ENCODE data around the gene TSC22D3. TPM values are rescaled to one million over a fixed set of nuclear protein-coding genes. Genes with fewer than 3 reads are reported as not detected.
A peak's percentile ranks its signal among the peaks of the same experiment; 100 is the strongest.
"Not testable (repeated sequence)": the region's sequence is repeated elsewhere in the genome, so short reads cannot be mapped to it uniquely, and the experiment has no call there.

TSC22D3 gene
- total RNA-seq: 10 to 100 TPM; 41.1 to 80.3 TPM

DNA sequence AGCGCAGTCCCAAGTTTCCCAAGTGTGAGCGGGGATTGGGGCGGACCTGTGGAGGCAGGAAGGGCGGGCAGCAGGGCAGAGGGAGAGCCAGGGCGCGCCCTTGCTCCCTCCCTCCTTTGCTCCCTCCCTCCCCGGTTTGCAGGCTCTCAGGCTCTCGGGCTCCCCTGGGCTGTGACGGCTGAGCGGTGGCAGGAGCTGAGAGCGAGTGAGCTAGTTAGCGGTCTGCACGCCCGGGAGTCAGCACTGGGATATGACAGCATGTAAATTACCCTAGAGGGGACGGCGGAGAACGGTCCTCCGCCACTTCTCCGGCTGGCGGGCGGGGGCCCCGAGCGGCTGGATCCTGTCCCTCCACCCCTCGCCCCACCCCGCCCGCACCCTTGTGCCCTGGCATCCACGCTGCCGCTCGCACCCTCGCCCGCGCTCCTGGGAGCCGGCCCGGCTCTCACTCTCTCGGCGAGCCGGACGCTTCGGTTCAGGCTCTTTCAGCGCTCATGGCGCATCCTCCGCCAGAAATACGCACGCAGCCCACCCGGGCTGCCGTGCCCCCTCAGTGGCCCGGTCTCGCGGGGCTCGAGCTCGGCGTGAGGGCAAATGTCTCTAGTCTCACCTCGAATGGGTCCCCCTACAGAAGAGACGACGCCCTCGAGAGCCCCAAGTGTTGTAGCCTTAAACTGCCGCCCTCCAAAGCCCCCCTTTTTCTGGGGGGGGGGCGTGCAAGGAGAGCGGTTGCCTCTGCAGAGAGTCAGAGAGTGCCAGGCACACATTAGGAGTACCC, at the start of gene TSC22D3:
Gene TSC22D3 (minus strand): TSS at position 54 of the 778 bp plus-strand sequence. CDS start 368 bp downstream, outside the sequence.
- Mint-ChIP-seq H3K27ac (peak within 1 kb of the TSS; percentile 87 to 88), H3K36me3 (no peaks in the 10 kb centered on the region), H3K9me3 (no peaks in the 10 kb centered on the region)
- peak; percentile 85 to 95 for ATAC-seq
- DNase-seq (ENCODE audit: low spot score in 2 of 2): peak; percentile 46 to 63

GRCh38 chrX:107823456-107823855, 47.9 kb upstream of the TSC22D3 start:
- no peaks in the 10 kb centered on the region for H3K9me3 Mint-ChIP-seq
- no peak for ATAC-seq
- no peak for DNase-seq (ENCODE audit: low spot score in 2 of 2)
- H3K27ac Mint-ChIP-seq: no peak overlapping the region
- H3K36me3 Mint-ChIP-seq: peaks cover 0 to 5% of the 10 kb centered on the region in 2 donors

DNA sequence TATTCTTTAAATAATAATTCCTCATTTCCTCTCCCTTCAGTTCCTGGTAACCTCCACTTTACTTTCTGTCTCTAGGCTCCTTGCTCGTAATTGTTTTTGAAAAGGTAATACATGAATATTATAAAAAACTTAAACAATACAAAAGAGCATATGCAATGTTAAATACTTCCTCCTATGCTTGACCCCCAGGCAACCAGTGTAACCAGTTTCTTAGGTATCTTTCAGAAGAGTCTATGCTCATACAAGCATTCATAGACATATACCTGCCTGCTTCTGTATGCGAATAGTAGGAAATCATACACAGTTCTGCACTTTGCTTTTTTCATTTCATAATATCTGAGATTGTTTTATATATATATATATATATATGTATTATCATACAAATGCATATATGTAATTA, 47.5 kb upstream of the TSC22D3 start:
- no peak for DNase-seq (ENCODE audit: low spot score in 2 of 2)
- Mint-ChIP-seq H3K27ac (no peak overlapping the region), H3K9me3 (no peaks in the 10 kb centered on the region), H3K36me3 (peaks cover 0 to 5% of the 10 kb centered on the region in 2 donors)
- no peak for ATAC-seq

GRCh38 chrX:107818900-107819521, 43.4 kb upstream of the TSC22D3 start:
- ATAC-seq (no peak), DNase-seq (ENCODE audit: low spot score in 2 of 2) (no peak)
- peaks cover 0 to 5% of the 10 kb centered on the region in 2 donors for H3K36me3 Mint-ChIP-seq

GRCh38 chrX:107810053-107810452, 34.5 kb upstream of the TSC22D3 start:
- not testable (repeated sequence) for H3K36me3 Mint-ChIP-seq; H3K9me3 Mint-ChIP-seq; ATAC-seq; DNase-seq (ENCODE audit: low spot score in 2 of 2); H3K27ac Mint-ChIP-seq

More at GRCh38 chrX:107818900-107819521, 43.4 kb upstream of the TSC22D3 start:
- no peak overlapping the region for H3K27ac Mint-ChIP-seq
- H3K9me3 Mint-ChIP-seq: no peaks in the 10 kb centered on the region

DNA sequence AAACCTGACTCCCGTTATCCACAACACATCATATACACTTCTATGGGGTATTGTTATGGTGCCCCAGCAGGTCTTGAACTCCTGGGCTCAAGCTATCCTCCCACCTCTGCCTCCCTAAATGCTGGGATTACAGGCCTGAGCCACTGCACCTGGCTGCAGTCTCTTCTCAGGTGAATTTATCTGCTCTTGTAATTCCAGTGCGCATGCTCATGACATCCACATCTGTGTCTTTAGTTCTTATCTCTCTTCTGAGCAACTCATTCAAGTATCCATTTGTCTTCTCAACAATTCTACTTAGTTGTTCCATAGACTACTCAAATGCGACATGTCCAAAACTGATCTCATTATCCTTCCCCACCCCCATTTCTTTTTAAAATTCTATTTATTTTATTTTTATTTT, 29.6 kb upstream of the TSC22D3 start:
- Mint-ChIP-seq H3K27ac (no peak overlapping the region), H3K9me3 (peaks cover 0 to 4% of the 10 kb centered on the region in 2 donors), H3K36me3 (no peaks in the 10 kb centered on the region)
- no peak for DNase-seq (ENCODE audit: low spot score in 2 of 2)
- no peak for ATAC-seq

- Mint-ChIP-seq H3K36me3 (no peaks in the 10 kb centered on the region), H3K9me3 (peaks cover 0 to 4% of the 10 kb centered on the region in 2 donors), H3K27ac (no peak overlapping the region)
- ATAC-seq (no peak), DNase-seq (ENCODE audit: low spot score in 2 of 2) (no peak)
Observed at GRCh38 chrX:107804427-107804826, 28.8 kb upstream of the TSC22D3 start.

- Mint-ChIP-seq H3K36me3 (no peaks in the 10 kb centered on the region), H3K27ac (no peak overlapping the region), H3K9me3 (no peaks in the 10 kb centered on the region)
- DNase-seq (ENCODE audit: low spot score in 2 of 2): no peak
- ATAC-seq: no peak
Observed at GRCh38 chrX:107787827-107788226, 12.2 kb upstream of the TSC22D3 start.

DNA sequence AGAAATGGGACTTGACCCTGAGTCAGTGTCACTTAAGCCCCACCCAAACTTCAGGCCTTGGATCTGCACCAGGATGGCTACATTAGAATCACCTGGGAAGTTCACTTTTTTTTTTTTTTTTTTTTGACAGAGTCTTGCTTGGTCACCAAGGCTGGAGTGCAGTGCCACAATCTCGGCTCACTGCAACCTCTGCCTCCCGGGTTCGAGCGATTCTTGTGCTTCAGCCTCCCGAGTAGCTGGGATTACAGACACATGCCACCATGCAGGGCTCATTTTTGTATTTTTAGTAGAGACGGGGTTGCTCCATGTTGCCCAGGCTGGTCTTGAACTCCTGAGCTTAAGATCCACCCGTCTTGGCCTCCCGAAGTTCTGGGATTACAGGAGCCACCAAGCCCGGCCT, 4.9 kb upstream of the TSC22D3 start:
- no peak for DNase-seq (ENCODE audit: low spot score in 2 of 2)
- no peak overlapping the region for H3K27ac Mint-ChIP-seq
- no peaks in the 10 kb centered on the region for H3K9me3 Mint-ChIP-seq
- H3K36me3 Mint-ChIP-seq: no peaks in the 10 kb centered on the region
- ATAC-seq: no peak

DNA sequence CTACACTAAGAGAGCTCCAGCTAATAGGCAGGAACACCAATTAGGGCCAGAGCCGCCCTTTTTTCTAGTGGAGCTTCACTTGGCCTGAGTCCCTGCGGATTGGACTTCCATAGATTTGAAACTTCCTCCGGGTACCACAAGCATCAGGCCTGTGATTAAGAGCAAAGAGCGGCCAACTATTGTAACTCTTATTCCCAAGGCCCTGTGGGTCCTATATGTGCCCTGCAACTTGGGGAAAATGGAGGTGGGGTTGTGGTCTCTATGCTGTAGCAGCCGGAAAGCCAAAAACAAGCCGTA, 1.9 kb upstream of the TSC22D3 start, which contains the start of gene NCBP2L:
Gene NCBP2L (plus strand): TSS at position 198 of the 297 bp plus-strand sequence. CDS start 16,488 bp downstream, outside the sequence.
- Mint-ChIP-seq H3K9me3 (no peaks in the 10 kb centered on the region), H3K27ac (peak within 1 kb of the TSS; percentile 87 to 88), H3K36me3 (no peaks in the 10 kb centered on the region)
- no peak for ATAC-seq
- DNase-seq (ENCODE audit: low spot score in 2 of 2): no peak

- peak overlapping the region; percentile 87 to 88 for H3K27ac Mint-ChIP-seq
- ATAC-seq (peak; percentile 71 to 84), DNase-seq (ENCODE audit: low spot score in 2 of 2) (peak; percentile 59 to 60)
- no peaks in the 10 kb centered on the region for H3K36me3 Mint-ChIP-seq
- no peaks in the 10 kb centered on the region for H3K9me3 Mint-ChIP-seq
Observed at GRCh38 chrX:107776649-107777535, 1.3 kb upstream of the TSC22D3 start.

- Mint-ChIP-seq H3K9me3 (no peaks in the 10 kb centered on the region), H3K27ac (no peak overlapping the region), H3K36me3 (no peaks in the 10 kb centered on the region)
- ATAC-seq (no peak), DNase-seq (ENCODE audit: low spot score in 2 of 2) (no peak)
Observed at GRCh38 chrX:107775000-107775733, 420 bp downstream of the TSC22D3 start.

DNA sequence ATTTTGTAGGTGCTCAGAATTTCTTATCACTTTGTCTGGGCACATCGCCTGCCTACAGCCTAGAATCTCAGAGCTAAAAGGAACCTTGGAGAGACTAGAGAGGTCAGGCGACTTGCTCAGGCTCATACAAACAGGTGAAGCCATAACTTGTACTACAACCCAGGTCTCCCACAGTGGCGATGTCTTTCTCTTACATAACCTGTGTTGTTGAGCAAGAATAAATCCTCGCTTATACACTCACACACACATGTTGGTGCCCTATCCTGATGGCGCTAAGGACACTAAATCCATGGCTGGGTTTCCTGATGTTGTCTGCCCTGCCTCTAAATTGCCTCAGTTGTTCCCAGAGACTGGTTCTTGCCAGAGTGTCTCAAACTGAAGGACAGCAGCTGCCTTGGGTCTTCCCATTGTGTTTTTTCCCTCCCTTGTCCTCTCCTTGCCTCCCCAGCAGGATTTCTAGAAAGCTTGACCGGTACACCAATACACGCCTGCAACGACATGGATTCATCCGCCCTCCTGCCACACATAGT, 1.6 kb downstream of the TSC22D3 start:
- no peak overlapping the region for H3K27ac Mint-ChIP-seq

DNA sequence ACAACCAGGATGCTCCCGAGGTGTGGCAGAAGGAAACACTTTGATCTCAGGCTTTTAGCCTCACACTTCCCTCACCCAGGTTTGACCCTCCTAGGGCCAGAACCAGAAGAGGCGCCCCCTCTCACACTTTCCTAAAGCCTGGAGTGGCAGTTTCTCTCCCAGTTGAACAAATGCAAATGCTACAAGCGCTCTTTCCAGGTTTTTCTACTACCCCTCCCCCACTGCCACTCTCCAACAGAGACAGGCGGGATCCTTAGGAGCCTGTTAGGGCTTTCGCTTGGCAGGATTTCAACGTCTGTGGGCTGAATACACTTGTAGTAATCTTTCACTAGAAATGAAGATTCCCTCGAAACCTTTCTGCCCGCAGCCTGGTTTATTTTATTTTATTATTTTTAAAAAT, 2.4 kb downstream of the TSC22D3 start:
- no peak for ATAC-seq
- Mint-ChIP-seq H3K9me3 (no peaks in the 10 kb centered on the region), H3K36me3 (no peaks in the 10 kb centered on the region), H3K27ac (no peak overlapping the region)
- no peak for DNase-seq (ENCODE audit: low spot score in 2 of 2)

More for the DNA sequence above, 1.6 kb downstream of the TSC22D3 start:
- DNase-seq (ENCODE audit: low spot score in 2 of 2): no peak
- Mint-ChIP-seq H3K36me3 (no peaks in the 10 kb centered on the region), H3K9me3 (no peaks in the 10 kb centered on the region)
- no peak for ATAC-seq

DNA sequence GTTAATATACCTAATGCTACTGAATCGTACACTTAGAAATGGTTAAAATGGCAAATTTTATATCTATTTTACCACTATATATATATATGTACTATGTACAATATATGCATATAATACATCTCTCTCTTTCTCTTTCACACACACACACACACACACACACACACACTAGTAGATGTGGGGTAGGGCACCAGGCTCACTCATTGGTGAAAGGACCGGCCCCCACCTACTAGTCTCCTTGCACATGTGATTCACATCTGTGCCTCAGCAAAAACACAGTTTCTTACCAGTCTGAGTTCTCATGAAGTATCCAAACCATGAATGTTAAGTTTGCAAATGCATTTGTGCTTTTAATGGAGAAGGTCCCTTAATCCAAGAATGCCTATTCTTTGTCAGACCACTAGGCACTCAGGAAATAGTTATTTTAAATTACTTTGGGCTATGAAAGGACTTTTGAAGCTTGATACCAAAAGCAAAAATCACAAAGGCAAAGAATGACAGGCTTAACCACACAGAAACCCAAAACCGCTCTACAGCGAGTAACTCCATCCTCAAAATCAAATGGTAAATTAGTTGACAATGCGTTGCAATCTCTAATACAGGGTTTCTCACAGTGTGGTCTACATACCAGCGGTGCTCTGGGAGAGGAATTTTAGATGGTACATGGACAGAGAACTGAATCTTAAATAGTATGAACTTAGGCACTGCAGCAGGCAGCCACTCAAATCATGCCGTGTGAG, 5.8 kb downstream of the TSC22D3 start:
- DNase-seq (ENCODE audit: low spot score in 2 of 2) (no peak), ATAC-seq (no peak)
- Mint-ChIP-seq H3K36me3 (no peaks in the 10 kb centered on the region), H3K27ac (no peak overlapping the region), H3K9me3 (no peaks in the 10 kb centered on the region)

DNA sequence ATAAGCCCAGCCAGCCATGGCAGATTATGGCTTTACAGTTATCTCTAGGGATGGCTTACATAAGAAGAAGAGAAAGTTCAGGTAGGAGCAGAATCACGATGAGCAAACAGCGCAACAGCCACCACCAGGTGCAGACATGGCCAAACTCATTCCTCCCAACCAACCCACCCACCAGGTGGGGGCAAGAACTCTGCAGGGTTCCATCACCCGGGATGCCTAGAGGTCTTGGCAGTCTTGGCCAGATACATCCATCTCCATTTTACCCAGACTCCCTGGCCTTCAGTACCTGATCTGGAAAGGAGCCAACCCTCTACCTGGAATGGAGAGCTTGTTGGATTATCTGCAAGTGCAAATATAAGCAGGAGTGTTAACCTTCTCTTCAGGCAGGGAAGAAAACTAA, 7.5 kb downstream of the TSC22D3 start:
- no peak for DNase-seq (ENCODE audit: low spot score in 2 of 2)
- no peaks in the 10 kb centered on the region for H3K9me3 Mint-ChIP-seq
- no peak overlapping the region for H3K27ac Mint-ChIP-seq
- H3K36me3 Mint-ChIP-seq: no peaks in the 10 kb centered on the region
- no peak for ATAC-seq
